Transverse colon (tissue), 4 donors: ENCODE measurements around the gene AMIGO3. TPM values are rescaled to one million over a fixed set of nuclear protein-coding genes. Genes with fewer than 3 reads are reported as not detected.
"Not testable (repeated sequence)": the region's sequence is repeated elsewhere in the genome, so short reads cannot be mapped to it uniquely, and the experiment has no call there.

ENCODE experiments used
- DNase-seq: peaks from one replicate; pipeline ENCODE4 v3.0.0-alpha.2; 2019
- H3K27ac ChIP-seq, 4 donors: fragments of 200-600 bp; sonication (generic); 2 replicates each; pipeline ENCODE4 v1.5.1; 2016 to 2018; ENCODE audit warnings: inconsistent platforms in 4 of 4
- H3K27me3 ChIP-seq: fragments of 200-600 bp; sonication (generic); 2 replicates; pipeline ENCODE4 v1.5.1; 2017; ENCODE audit warnings: inconsistent platforms
- H3K36me3 ChIP-seq, 4 donors: fragments of 200-600 bp; sonication (generic); 2 replicates each; pipeline ENCODE4 v1.5.1; 2017 to 2019; ENCODE audit warnings: inconsistent platforms in 4 of 4
- H3K4me1 ChIP-seq, 4 donors: fragments of 200-600 bp; sonication (generic); 2 replicates each; pipeline ENCODE4 v1.5.1; 2017 to 2020; ENCODE audit warnings: inconsistent platforms in 4 of 4
- H3K4me3 ChIP-seq, 4 donors: fragments of 200-600 bp; sonication (generic); 1 replicate in 1 of 4; 2 replicates in 3 of 4; pipeline versions ENCODE4 v1.5.1 to v1.6.1; 2017 to 2019; ENCODE audit warnings: inconsistent platforms in 4 of 4
- H3K9me3 ChIP-seq, 2 donors: fragments of 200-600 bp; sonication (generic); 2 replicates each; pipeline ENCODE4 v1.5.1; 2017 to 2019; ENCODE audit warnings: inconsistent platforms in 2 of 2
- EP300 ChIP-seq: sonication (generic); formaldehyde crosslinking; IDR thresholded peaks from one replicate; pipeline ENCODE4 v1.6.1; 2017; ENCODE audit warnings: antibody characterized with exemption, low read depth
- POLR2A ChIP-seq: fragments of 450-650 bp; IDR thresholded peaks from one replicate; pipeline ENCODE4 v1.6.1; 2016; ENCODE audit warnings: antibody characterized with exemption, mild to moderate bottlenecking, moderate library complexity
- POLR2AphosphoS5 ChIP-seq, 3 donors: sonication (generic); formaldehyde crosslinking; IDR thresholded peaks; one replicate each; pipeline ENCODE4 v1.6.1; 2016; ENCODE audit warnings: antibody characterized with exemption in 3 of 3
- WGBS, 2 donors: methylation state at CpG; one replicate each; pipeline ENCODE4 v1.1.5; 2018; ENCODE audit warnings: low coverage in 1 of 2; 5-methylcytosine and 5-hydroxymethylcytosine counted together
- in situ Hi-C, 4 donors: fragments of 200-750 bp; cut with MboI; loops; one replicate each; pipeline versions ENCODE4 v1.15.0 to v1.15.1; 2017; ENCODE audit warnings: low sequenced_read_pairs in 3 of 4, low pct_ligation_motif_present in 1 of 4, low pct_unique_long_range_greater_than_20kb in 1 of 4
- intact Hi-C: fragments of 100-400 bp; cut with DNase I; formaldehyde crosslinking; loops from one replicate; pipeline ENCODE4 v1.15.1; 2023; ENCODE audit warnings: low total_unique reads
- total RNA-seq, 4 donors: library from RNA; depleted of rRNA; stranded (reverse); fragments of >200 nt; gene quantifications; one replicate each; pipeline ENCODE4 v1.1.0, GENCODE V29; 2016
- TF ChIP-seq, protein P1 (sequence below), 5 experiments: fragments of 200-600 bp in 3 of 5; fragments of 450-650 bp in 2 of 5; sonication (generic) in 3 of 5; IDR thresholded peaks; 1 replicate in 2 of 5; 2 replicates in 3 of 5; pipeline ENCODE4 v1.5.1; 2016 to 2017; ENCODE audit warnings: antibody characterized with exemption in 5 of 5, inconsistent platforms in 3 of 5, mild to moderate bottlenecking in 2 of 5, moderate library complexity in 1 of 5

The AMIGO3 gene
- total RNA-seq, 4 donors from 2014 or later = 0.68 to 0.79 TPM; not detected in 2

- DNase-seq, intact Hi-C loops, H3K27me3 ChIP-seq, H3K27ac ChIP-seq, H3K9me3 ChIP-seq, H3K36me3 ChIP-seq, in situ Hi-C loops, H3K4me3 ChIP-seq: not testable (repeated sequence)
- H3K4me1 ChIP-seq = peaks cover 11 to 37% (median 26%) of the 10 kb centered on the region in 4 donors
- 92% methylated on average over 3 of the region's 3 CpGs; no CpG with 5 or more reads in 1 of the 2 donors for WGBS, 2 donors
Measured at GRCh38 chr3:49690856-49691255, 28.6 kb downstream of the AMIGO3 start.

DNA sequence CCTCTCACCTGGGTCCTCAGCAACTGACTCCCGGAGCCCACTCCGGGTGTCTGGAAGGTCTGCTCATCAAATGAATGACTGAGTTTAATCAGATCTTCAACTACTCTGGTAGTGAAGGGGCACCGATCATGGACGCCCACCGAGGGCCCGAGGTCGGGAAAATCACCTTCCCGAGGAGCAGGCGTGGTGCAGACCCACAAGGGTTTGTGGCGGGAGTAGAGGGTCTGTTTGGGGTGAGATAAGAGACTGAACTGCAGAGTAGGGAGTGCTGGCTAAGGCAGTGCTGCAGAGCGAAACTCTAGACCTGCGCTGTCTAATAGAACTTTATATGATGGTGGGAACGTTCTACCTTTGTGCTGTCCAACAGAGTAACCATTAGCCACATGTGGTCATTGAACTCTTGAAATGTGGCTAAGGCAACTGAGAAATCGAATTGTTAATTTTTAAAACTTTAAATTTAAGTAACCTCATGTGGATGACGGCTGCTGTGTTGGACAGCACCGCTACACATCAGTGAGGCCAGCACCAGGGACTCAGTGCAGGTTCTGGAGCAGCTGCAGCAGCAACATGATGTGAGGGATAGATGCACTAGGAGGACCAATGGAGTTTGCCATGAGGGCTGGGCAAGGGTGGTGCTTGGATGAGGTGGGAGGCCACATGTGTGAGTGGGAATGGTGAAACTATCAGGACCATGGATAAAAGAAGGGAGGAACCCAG is 29.4 kb downstream of the AMIGO3 start:
- 8 to 12% methylated on average over 11 to 16 of the region's 16 CpGs for WGBS, 2 donors
- Histone ChIP-seq H3K4me1 (peaks cover 11 to 37% (median 27%) of the 10 kb centered on the region in 4 donors), H3K27ac (peak overlapping the region; percentile 68 to 88 (median 83)), H3K4me3 (peak overlapping the region; percentile 68 to 100 (median 94))
- in situ Hi-C loops, H3K27me3 ChIP-seq, H3K36me3 ChIP-seq, H3K9me3 ChIP-seq, intact Hi-C loops, DNase-seq: not testable (repeated sequence)

DNA sequence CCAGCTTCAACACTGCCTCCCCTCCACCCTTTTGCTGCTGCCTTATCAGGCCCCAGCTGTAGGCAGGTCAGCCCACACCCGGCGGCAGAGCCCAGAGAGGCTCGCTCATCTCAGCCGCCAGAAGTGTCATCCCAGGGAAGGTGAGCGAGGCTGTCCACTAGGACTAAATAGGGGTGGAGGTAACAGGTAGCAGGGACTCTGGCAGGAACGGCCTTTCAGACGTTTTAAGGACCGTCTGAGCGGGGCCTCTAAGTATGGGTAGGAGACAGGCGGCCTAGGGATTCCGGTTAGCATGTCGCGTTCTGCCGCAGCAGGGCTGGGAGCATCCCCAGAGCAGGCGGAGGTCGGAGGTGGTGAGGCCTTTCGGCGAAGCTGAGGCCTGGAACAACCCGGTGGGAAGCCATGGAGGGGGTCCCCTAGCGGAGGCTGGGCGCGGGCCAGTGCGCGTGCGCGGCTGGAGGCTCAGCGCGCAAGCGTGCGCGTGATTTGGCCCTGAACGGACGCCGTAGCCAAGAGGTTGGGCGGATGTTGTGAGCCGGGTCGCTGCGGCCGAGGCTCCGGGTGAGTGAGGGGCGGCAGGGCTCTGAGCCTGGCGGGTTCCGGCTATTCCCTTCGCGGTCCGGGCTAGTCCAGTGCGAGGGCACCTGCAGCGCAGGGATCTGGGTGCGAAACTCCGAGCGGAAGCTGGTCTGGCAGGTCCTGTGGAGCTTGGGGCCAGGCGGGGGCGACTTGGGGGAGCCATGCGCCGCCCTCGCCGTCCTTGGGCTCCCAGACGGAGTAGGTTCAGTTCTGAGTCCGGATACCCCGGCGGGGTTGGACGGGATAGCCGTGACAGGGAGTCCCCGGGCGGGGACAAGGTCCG is 30.2 kb downstream of the AMIGO3 start, which contains the start of the genes MST1 and RNF123:
Gene MST1 (minus strand): TSS at position 429 of the 862 bp plus-strand sequence. CDS start 783 bp downstream, outside the sequence.
Gene RNF123 (plus strand): TSS at position 512 of the 862 bp plus-strand sequence. CDS start 1,609 bp downstream, outside the sequence.
- Histone ChIP-seq H3K4me3 (peak within 1 kb of the TSS; percentile 68 to 100 (median 94)), H3K27me3 (no peaks in the 10 kb centered on the region), H3K27ac (peak within 1 kb of the TSS; percentile 68 to 88 (median 83)), H3K9me3 (no peaks in the 10 kb centered on the region), H3K36me3 (no peaks in the 10 kb centered on the region), H3K4me1 (peaks cover 11 to 37% (median 27%) of the 10 kb centered on the region in 4 donors)
- in situ Hi-C loops = no loop called here
- TF ChIP-seq, protein P1, sequence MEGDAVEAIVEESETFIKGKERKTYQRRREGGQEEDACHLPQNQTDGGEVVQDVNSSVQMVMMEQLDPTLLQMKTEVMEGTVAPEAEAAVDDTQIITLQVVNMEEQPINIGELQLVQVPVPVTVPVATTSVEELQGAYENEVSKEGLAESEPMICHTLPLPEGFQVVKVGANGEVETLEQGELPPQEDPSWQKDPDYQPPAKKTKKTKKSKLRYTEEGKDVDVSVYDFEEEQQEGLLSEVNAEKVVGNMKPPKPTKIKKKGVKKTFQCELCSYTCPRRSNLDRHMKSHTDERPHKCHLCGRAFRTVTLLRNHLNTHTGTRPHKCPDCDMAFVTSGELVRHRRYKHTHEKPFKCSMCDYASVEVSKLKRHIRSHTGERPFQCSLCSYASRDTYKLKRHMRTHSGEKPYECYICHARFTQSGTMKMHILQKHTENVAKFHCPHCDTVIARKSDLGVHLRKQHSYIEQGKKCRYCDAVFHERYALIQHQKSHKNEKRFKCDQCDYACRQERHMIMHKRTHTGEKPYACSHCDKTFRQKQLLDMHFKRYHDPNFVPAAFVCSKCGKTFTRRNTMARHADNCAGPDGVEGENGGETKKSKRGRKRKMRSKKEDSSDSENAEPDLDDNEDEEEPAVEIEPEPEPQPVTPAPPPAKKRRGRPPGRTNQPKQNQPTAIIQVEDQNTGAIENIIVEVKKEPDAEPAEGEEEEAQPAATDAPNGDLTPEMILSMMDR (IDR thresholded peaks at IDR 0.05) = peak; percentile 4 to 42 (median 26)
- TF ChIP-seq POLR2AphosphoS5 (IDR thresholded peaks at IDR 0.05) (peak; percentile 64 to 84 (median 77)), EP300 (no peak), POLR2A (peak; percentile 51)
- DNase-seq = peak; percentile 90
- WGBS, 2 donors = 0% methylated on average over 30 of the region's 66 CpGs; no CpG with 5 or more reads in 1 of the 2 donors
- intact Hi-C loops = no loop called here

DNA sequence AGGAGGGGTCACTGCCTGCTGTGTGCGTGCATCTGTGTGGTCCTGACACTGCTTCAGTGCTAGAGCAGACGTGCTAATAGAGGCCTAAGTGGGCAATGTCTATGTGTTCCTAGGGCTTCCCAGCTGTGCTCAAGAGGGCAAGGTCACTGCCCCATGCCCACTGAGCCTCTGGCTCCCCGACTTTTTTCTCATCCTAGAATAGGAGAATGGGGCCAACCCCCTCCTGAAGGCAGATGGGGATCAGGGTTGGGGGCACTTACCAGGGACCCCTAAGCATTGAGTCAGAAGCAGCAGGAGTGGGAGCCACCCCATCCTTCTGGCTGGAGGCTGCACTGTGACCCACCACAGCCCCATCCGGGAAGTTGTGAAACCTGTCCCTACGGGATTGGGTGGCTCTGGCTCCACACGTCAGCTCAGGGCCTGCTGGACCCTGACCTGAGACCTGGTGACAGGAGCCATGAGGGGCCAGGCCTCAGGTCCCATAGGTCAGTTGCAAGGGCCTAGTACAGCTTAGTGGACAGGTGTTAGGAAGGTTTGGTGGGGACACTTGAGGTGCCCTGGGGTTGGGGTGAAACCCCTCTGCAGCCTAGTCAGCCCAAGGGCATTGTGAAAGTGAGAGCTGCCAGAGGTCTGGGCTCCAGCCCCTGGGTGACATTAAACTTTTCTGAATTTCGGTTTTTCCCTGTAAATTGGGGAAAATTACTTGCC is 31.0 kb downstream of the AMIGO3 start:
- peak overlapping the region; percentile 68 to 100 (median 94) for H3K4me3 ChIP-seq
- H3K36me3 ChIP-seq, in situ Hi-C loops: not testable (repeated sequence)

DNA sequence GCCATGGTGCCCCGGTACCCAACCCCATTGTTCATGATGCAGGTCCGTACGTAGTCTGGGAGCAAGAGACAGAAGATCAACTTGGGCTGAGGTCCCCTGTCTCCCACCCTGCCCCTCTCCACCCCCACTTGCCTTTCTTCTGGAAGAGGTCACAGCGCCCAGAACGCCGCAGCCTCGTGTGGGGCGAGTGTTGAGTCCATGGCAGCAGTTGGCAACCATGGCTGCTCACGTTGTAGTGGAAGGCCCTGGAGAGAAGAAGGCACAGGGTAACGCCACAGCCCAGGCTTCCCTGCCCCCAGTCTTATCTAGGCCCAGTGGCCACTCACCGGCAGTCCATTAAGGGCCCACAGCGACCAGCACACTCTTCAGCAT is 32.1 kb downstream of the AMIGO3 start:
- intact Hi-C loops, DNase-seq, in situ Hi-C loops, H3K27me3 ChIP-seq, H3K4me3 ChIP-seq, H3K27ac ChIP-seq, H3K9me3 ChIP-seq: not testable (repeated sequence)
- H3K36me3 ChIP-seq = peaks cover 0 to 15% (median 3%) of the 10 kb centered on the region in 4 donors
- 93% methylated on average over 5 of the region's 12 CpGs; no CpG with 5 or more reads in 1 of the 2 donors for WGBS, 2 donors
- peaks cover 11 to 37% (median 27%) of the 10 kb centered on the region in 4 donors for H3K4me1 ChIP-seq

More for the DNA sequence above, 31.0 kb downstream of the AMIGO3 start:
- intact Hi-C loops, H3K9me3 ChIP-seq, DNase-seq, H3K27me3 ChIP-seq: not testable (repeated sequence)
- WGBS, 2 donors = 65% methylated on average over 6 of the region's 7 CpGs; no CpG with 5 or more reads in 1 of the 2 donors
- H3K4me1 ChIP-seq = peaks cover 11 to 37% (median 27%) of the 10 kb centered on the region in 4 donors
- H3K27ac ChIP-seq = peak overlapping the region; percentile 68 to 88 (median 83)

DNA sequence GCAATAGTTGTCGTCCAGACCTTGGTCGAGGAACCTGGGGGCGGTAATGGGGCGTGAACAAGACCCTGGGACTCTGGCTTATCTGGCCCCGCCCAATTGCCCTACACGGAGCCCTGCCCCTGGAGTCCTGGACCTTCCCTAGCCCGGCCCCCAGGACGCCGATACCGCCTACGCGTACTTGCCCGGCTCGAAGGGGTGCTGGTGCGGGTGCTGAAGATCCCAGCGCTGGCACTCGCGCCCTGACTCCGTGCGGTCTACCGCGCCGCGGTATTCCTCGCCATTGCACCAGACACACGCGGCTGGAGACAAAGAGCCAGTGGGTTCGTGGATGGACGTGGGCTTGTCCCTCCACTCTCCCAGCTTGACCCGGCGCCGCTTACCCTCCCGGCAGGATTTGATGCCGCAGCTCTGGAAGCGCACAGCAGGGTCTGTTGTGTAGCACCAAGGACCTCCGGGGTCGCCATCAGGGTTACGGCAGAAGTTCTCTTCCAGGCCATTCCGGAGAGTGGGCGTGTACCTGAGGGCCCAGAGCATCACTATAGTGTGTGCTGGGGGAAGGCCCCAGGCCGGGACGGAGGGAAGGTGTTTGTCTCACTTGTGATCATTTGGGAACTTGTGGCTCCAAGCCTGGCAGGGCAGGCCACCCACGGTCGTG is 32.6 kb downstream of the AMIGO3 start:
- in situ Hi-C loops = not testable (repeated sequence)

GRCh38 chr3:49686346-49686745 is 33.1 kb downstream of the AMIGO3 start:
- H3K9me3 ChIP-seq, H3K27me3 ChIP-seq, intact Hi-C loops, H3K27ac ChIP-seq, in situ Hi-C loops: not testable (repeated sequence)
- WGBS, 2 donors = 13% methylated on average over 24 of the region's 29 CpGs; no CpG with 5 or more reads in 1 of the 2 donors
- DNase-seq = peak; percentile 75
- Histone ChIP-seq H3K4me3 (peak overlapping the region in 3 of 4 donors; percentile 13 to 37 (median 35)), H3K4me1 (peaks cover 9 to 32% (median 25%) of the 10 kb centered on the region in 4 donors), H3K36me3 (peaks cover 0 to 23% (median 5%) of the 10 kb centered on the region in 4 donors)

More for the DNA sequence above, 32.6 kb downstream of the AMIGO3 start:
- H3K9me3 ChIP-seq, H3K27me3 ChIP-seq, H3K27ac ChIP-seq, intact Hi-C loops: not testable (repeated sequence)
- peaks cover 0 to 18% (median 3%) of the 10 kb centered on the region in 4 donors for H3K36me3 ChIP-seq
- 18% methylated on average over 19 of the region's 44 CpGs; no CpG with 5 or more reads in 1 of the 2 donors for WGBS, 2 donors
- H3K4me1 ChIP-seq = peaks cover 11 to 36% (median 27%) of the 10 kb centered on the region in 4 donors
- peak; percentile 81 for DNase-seq
- H3K4me3 ChIP-seq = peak overlapping the region in 3 of 4 donors; percentile 13 to 37 (median 35)

GRCh38 chr3:49685846-49686245 is 33.6 kb downstream of the AMIGO3 start:
- peak overlapping the region in 1 of 4 donors; percentile 37 for H3K4me3 ChIP-seq
- in situ Hi-C loops, H3K27me3 ChIP-seq, DNase-seq, H3K27ac ChIP-seq, H3K9me3 ChIP-seq, intact Hi-C loops: not testable (repeated sequence)
- peaks cover 0 to 28% (median 8%) of the 10 kb centered on the region in 4 donors for H3K36me3 ChIP-seq
- H3K4me1 ChIP-seq = peaks cover 4 to 30% (median 20%) of the 10 kb centered on the region in 4 donors
- 45% methylated on average over 16 of the region's 36 CpGs; no CpG with 5 or more reads in 1 of the 2 donors for WGBS, 2 donors
